NCI-H345 treated with DMSO at 0.1 percent for 48 hours (cell line): Measurements from ENCODE around the gene UBE2J2.

ENCODE experiments used
- DNase-seq: peaks from one replicate; lab custom pipeline; 2025; ENCODE audit not compliant: unreplicated experiment; lab: John Stamatoyannopoulos, UW

UBE2J2 gene

DNA sequence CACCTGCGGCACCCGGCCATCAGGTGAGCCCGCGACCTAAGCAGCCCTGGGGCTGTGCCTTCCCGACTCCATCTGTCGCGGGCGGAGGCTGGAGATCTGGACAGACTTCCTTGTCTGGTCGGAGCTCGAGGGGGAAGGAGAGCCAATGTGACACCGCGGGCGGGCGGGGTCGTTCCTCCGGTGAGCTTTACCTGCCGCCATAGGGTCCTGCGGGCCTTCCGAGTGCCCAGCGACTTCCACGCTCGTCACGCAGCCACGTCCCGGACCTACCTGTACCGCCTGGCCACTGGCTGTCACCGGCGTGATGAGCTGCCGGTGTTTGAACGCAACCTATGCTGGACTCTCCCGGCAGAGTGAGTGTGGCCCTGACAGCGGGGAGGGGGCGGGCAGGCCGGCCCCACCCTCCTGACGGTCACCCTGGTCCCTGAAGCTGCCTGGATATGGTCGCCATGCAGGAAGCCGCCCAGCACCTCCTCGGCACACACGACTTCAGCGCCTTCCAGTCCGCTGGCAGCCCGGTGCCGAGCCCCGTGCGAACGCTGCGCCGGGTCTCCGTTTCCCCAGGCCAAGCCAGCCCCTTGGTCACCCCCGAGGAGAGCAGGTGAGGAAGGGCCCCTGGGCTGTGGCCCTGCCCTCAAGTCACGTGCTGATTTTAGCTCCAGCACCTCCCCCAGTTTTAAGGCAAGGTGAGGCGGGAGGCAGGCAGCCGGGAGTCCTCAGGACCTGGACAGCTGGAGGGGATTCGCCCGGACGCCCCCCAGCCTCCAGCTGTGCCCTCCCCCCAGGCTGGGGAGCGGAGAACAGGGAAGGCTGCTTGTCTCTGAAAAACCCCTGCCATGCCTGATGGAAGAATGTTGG lies 35.8 kb upstream of the UBE2J2 start:
- DNase-seq, result no peak

DNA sequence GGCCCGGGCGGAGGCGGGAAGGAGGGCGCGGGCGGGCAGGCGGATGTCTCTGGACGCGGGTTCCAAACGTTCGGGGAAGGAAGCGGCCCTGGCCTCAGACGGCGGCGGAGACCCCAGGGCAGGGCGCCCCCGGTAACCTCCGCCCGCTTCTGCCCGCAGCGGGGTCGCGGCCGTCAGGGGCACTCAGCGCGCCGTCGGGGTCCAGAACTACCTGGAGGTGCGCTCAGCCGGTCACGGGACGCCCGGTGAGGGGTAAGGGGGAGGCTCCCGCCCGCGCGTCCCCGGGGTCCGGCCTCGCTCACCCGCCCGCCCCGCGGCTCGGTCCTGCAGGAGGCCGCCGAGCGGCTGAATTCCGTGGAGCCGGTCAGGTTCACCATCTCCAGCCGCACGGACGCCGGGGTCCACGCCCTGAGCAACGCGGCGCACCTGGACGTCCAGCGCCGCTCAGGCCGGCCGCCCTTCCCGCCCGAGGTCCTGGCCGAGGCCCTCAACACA lies 35.1 kb upstream of the UBE2J2 start:
- no peak for DNase-seq

DNA sequence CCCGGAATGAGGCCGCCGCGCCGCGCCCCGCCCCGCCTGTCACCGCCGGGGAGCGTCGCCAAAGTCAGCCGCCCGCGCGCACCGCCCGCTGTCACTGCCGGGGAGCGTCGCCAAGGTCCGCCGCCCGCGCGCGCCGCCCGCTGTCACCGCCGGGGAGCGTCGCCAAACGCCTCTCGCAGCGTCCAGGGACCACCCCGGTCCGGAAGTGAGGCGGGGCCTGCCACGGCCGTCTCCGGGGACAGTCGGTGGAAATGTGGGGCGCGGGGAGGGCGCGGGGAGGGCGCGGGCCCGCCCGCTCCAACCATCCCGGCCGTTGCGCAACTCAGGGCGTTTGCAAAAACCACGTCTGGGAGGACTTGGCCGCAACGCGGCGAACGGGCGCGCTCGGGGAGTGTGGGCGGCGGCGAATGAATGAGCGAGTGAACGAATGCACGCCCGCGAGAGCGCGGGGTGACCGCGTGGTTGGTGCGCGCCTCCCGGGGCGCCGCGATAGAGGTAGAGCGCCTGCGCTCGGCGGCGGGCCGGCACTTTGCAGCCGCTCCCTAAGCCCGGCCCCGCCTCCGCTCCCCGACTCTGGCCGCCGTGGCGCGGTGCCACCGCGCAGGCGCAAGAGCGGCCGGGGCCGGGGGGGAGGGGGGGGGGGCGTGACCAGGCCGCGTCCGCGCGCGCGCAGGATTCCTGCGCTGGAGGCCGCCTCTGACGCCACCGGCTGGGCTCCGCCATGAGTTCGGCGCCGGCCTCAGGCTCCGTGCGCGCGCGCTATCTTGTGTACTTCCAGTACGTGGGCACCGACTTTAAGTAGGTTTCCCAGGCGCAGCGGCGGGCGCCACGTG lies 34.5 kb upstream of the UBE2J2 start, which contains the start of the genes ACAP3 and PUSL1:
TSS of gene ACAP3 (minus strand) at position 8 of the 833 bp plus-strand sequence. CDS start 115 bp downstream, outside the sequence.
TSS of gene PUSL1 (plus strand) at position 675 of the 833 bp plus-strand sequence. CDS start at position 722, 47 bp downstream.
- peak; percentile 86 for DNase-seq

DNA sequence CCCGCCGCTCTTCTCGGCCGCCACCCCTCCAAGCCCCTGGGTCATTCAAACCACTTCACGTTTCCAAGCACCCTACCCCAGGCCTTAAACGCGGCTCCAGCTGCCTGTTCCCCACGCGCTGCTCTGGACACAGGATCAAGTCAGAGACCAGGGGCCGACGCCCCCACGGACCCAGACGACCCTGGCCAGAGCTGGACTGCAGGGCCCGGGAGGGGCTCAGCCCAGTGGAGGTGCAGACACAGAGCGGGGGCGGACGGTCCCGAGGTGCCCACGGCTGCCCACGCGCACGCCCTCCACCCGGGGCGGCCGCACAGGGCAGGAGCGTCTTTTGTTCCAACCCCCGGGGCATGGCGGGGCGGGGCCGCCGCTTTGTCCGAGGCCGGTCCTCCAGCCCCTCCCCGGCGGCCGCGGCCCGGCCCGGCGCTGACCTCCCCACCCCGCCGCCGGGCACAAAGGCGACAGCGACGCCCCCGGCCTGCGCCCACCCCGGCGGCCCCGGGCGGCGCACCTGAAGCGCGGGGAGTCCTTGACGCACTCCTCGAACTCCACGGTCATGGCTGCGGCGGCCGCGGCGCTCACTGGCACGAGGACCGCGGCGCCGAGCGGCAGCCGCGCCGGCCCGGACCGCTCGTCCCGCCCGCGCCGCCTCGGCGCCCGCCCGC lies 33.7 kb upstream of the UBE2J2 start:
- DNase-seq, result no peak

GRCh38 chr1:1306661-1307260 lies 33.1 kb upstream of the UBE2J2 start:
- no peak for DNase-seq

GRCh38 chr1:1306070-1306660 lies 32.5 kb upstream of the UBE2J2 start:
- no peak for DNase-seq

GRCh38 chr1:1305300-1306069 lies 31.8 kb upstream of the UBE2J2 start:
- no peak for DNase-seq

DNA sequence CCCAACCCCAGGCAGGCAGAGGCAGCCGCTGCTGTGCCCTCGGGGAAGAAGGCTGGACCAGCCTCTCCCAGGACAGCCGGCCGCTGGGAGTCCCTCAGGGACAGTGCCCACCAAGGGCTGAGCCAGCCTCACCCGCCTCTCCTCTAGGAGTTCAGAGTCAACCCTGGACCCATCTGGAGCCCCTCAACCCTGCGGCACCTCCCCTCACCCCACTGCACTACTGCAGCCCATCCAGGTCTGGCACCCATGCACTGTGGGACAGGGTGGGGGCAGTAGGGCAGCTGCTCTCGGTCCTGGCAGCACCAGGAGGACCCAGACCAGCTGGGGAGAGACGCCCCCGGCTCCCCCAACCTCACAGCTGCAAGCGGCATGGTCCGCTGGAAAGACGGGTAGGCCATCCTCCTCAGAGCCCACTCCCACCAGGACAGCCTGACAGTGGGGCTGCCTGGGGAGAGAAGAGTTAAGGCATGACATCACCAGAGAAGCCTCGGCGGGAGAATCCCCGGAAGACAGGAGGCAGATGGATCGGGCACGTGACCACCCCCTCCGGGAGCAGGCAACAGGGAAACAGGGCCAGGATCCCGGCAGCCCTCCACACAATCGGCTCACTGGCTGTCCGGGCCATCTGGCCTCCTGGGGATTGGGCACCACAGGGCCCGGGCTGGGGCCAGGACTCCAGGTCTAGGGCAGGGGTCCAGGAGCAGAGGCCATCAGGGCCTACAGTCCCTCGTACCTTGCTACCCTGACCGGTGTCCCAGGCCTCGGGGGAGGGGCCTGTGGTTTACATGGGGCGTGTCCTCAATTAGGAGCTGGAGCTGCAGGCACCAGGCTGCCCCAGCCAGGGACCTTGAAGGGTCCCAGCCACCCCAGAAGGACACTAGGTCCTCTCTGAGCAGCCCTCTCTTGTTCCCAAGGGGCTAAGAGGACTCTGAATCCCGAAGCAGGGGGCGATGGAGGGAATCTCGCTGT lies 31.0 kb upstream of the UBE2J2 start:
- DNase-seq, result peak; percentile 76

DNA sequence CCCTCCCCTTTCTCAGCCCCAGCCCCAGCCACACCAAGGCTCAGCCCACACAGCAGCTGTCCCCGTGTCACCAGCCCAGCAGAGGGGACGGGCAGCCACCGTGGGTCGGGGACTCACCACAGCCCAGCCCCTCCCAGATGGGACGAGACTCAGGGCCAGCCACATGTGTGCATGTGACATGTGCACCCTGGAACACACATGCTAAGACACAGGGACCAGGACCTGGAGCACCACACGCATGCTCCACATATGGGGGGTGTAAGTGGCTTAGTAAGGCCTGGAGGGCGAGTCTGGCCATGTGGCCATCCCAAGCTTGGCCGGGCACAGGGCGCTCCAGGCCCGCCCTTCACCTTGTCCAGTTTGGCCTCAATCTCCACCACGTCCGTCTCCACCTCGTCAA lies 30.1 kb upstream of the UBE2J2 start:
- no peak for DNase-seq

GRCh38 chr1:1302951-1303509 lies 29.4 kb upstream of the UBE2J2 start:
- DNase-seq, result no peak

DNA sequence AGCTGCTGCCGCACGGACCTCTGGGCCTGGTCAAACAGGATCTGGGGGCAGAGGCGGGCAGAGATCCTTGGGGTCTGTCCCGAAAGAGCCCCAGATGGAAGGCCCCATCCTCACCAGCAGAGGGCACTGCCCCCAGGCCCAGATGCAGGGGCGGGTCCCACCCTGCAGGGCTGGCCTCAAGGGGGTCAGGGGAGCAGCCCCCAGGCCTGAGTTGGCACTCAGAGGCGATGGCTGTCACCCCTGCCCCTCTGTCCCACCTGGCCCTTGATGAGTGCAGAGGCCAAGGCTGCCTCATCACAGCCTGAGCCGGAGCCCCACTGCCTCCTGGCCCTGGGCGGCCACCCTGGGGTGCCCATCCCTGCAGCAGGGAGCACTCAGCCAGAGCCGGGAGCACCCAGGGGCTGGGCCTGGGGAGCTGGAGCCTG lies 28.4 kb upstream of the UBE2J2 start:
- no peak for DNase-seq

DNA sequence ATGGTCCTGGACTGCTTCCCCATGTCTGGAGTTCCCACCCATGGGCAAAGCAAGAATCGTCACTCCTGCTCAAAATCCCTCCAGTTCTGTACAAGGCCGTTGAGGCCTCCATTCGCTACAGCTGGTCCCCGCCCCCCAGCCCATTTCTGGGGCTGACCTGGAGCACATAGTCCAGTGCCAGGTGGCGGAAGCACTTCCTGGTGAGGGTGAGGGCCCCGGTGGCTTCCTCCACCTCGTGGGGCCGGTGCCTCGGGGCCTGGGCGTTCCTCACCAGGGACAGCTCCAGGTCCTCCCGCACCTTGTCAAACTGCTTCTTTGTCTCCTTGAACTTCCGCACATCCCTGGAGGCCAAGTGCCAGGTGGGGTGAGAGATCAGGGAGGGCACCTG lies 26.7 kb upstream of the UBE2J2 start:
- DNase-seq, result no peak

DNA sequence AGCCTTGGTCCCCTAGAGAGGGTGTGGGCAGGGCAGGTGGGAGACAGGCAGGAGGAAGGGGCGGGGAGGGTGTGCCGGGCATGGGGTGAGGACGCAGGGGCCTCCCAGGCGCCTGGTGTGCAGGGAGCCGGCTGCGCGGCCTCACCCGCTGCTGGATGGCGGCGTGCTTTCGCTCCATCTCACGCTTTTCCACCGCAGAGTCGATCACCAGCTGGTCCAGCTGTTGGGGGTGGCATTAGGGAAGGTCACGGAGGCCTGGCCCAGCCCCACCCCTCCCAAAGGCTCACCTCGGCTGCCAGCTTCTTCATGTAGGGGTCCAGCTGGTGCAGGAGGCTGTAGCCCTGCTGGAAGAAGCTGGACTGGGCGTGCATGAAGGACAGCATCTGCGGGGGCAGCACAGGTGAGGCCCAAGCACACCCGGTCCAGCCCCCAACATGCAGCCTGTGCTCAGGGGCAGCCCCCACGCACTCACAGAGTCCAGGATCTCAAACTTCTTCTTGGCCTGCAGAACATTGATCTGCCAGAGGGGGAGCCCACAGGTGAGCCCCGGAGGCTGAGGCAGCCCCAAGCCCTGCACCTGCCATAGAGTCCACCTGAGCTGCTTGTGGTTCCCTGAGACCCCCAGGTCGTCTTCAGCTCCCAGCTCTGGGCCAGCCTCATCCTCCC lies 26.2 kb upstream of the UBE2J2 start:
- DNase-seq, result no peak

DNA sequence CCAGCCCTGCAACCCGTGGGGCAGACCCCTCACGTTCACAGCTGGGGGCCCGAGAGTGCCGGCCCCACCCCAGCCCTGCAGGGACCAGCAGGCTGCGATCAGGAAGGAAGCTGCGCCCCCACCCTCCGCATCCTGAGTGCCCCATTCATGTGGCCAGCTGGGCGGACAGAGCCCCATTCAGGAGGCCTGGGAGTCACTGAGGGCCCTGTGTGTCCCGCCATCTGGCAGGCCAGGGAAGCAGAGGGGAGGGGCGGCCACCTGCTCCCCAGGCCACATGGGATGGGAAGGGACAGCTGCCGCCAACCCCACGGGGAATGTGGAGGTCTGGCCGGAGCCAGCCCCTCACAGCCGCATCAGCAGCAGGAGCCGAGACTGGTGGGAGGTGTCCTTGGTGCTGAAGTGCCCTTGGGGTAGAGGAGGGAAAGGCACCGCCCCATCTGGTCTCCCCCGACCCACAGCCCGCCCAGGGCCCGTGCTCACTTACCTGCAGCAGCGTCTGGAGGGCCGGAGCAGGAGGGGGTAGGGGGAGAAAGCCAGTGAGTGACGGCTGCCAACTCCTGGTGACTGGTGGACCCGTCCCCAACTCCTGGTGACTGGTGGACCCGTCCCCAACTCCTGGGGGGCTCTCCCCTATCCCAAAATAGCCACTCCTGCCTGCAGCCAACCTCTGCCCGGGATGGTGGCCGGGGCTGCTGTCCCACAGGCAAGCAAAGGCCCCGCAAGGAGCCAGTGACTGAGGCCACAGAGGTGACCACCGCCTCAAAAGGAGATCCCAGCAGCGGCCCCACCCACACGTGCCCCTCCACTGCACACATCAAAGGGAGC lies 25.4 kb upstream of the UBE2J2 start:
- no peak for DNase-seq

DNA sequence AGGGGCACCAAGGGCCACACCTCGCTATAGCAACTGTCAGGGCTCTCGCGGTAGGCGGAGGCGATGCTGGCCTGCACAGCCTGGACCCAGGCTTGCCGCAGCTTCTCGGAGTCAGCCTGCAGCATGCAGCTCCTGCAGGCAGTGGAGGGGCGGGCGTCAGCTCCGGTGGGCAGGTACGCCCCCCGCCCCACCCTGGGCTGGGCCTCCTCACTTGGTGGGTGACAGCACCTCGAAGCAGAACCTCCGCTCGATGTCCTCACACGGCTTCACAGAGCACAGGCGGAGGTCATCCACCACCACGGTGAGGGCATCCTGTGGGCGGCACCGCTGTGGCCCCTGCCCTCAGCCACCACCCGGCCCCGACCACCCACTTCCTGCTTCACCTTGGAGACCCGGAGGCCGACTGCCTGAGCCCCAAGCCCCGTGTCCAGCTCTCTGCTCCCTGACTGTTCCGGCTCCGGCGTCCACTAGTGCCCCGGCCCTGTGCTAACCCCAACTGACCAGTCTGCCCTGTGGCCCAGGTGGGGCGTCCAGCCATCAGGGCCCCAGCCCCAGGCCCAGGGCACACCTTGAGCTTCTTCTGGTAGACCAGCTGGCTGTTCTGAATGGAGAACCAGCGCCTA lies 24.3 kb upstream of the UBE2J2 start:
- DNase-seq, result no peak
